ENCODE measurements around the gene ARHGAP33.
A peak's percentile ranks its signal among the peaks of the same experiment; 100 is the strongest.

The ARHGAP33 gene, protein sequence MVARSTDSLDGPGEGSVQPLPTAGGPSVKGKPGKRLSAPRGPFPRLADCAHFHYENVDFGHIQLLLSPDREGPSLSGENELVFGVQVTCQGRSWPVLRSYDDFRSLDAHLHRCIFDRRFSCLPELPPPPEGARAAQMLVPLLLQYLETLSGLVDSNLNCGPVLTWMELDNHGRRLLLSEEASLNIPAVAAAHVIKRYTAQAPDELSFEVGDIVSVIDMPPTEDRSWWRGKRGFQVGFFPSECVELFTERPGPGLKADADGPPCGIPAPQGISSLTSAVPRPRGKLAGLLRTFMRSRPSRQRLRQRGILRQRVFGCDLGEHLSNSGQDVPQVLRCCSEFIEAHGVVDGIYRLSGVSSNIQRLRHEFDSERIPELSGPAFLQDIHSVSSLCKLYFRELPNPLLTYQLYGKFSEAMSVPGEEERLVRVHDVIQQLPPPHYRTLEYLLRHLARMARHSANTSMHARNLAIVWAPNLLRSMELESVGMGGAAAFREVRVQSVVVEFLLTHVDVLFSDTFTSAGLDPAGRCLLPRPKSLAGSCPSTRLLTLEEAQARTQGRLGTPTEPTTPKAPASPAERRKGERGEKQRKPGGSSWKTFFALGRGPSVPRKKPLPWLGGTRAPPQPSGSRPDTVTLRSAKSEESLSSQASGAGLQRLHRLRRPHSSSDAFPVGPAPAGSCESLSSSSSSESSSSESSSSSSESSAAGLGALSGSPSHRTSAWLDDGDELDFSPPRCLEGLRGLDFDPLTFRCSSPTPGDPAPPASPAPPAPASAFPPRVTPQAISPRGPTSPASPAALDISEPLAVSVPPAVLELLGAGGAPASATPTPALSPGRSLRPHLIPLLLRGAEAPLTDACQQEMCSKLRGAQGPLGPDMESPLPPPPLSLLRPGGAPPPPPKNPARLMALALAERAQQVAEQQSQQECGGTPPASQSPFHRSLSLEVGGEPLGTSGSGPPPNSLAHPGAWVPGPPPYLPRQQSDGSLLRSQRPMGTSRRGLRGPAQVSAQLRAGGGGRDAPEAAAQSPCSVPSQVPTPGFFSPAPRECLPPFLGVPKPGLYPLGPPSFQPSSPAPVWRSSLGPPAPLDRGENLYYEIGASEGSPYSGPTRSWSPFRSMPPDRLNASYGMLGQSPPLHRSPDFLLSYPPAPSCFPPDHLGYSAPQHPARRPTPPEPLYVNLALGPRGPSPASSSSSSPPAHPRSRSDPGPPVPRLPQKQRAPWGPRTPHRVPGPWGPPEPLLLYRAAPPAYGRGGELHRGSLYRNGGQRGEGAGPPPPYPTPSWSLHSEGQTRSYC

DNA sequence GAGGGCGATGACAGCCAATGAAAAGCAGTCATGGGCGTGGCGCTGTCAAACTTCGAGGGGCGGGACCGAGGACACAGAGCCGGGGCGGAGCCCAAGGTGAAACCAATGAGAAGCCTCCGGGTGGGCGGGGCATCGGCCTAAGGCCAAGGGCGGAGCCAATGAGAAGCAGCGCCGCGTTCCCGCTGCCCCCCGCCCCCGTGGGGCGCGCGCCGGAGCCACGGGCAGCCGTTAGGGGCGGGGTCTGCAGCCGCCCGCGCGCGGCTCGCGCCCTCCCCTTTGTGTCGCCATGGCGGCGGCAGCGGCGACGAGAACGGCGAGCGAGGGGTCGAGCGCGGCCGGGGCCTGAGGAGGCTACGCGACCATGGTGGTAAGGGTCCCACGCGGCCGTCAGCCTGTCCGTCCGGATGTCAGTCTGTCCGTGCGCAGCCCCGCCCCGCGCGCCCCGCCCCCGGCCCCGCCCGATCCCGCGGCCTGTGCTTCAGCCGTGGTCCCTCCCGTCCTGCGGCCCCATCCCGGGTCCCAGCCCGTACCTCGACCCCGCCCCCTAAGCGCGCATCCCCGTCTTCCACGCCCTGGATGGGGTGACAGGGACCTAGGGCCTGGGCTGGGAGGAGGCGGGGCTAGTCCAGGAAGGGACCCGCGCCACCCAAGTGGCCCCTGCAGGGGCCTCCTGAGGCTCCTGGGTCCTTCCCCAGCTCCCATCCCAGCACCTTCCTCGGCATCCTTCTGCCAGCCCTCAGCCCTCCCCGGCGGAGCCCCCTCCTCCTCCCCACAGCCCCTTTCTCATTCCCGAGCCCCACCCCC, at the start of gene ARHGAP33:
ARHGAP33 (plus strand) TSS at position 267 of the 804 bp plus-strand sequence; CDS start at position 362, 95 bp downstream.
- peak; percentile 98 for DNase-seq

DNA sequence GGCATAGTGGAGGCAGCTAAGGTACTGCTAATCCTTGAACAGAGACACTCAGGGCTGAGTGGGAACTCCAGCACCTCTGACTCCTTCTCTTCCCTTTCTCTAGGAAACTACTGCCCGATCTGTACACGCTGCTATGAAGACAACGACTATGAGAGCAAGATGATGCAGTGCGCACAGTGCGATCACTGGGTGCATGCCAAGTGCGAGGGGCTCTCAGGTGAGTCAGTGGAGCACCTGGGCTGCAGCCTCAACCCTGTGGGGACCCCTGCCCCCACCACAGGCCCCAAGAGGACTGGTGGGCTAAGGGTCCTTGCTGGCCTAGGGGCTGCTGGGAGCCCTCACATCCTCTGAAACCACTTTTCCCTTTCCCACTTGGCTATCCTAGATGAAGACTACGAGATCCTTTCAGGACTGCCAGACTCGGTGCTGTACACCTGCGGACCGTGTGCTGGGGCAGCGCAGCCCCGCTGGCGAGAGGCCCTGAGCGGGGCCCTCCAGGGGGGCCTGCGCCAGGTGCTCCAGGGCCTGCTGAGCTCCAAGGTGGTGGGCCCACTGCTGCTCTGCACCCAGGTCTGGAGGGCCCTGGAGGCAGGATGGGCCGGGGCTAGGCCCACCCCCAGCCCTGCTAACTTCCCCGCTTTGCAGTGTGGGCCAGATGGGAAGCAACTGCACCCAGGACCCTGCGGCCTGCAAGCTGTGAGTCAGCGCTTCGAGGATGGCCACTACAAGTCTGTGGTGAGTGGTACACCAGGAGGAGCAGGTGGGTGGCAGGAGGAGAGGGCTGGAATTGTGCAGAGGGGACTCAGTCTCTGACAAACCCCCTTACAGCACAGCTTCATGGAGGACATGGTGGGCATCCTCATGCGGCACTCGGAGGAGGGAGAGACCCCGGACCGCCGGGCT, 48.1 kb upstream of the ARHGAP33 start:
- no peak for DNase-seq

DNA sequence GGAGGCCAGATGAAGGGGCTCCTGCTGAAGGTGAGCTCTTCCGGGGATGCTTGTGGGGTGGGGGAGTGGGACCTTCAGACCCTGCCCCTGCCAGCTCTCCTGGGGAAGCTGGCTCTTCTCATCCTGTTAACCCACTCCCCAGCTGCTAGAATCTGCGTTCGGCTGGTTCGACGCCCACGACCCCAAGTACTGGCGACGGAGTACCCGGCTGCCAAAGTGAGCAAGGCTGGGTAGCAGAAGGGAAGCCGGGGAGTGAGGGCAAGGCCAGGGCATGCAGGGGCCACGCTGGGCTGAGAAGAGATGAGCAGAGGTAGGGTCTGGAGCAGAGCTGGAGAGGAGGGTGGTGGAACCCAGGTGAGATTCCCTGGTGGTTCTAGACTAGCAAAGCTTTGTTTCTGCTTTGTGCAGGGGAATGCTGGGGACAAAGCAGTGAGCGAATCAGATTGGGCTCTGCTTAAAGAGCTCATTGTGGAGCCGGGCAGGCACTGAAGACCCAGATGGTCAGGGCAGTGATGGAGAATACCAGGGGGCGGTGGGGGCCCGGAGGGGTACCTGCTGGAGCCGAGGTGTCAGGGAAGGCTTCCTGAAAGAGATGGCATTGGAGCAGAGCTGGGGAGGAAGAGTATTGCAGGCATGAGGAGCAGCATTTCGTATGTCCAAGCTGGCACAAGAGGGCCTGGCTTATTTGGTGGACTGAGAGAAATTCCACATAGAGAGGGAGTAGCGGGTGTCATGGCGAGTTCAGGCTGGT, 47.2 kb upstream of the ARHGAP33 start:
- DNase-seq, result no peak

DNA sequence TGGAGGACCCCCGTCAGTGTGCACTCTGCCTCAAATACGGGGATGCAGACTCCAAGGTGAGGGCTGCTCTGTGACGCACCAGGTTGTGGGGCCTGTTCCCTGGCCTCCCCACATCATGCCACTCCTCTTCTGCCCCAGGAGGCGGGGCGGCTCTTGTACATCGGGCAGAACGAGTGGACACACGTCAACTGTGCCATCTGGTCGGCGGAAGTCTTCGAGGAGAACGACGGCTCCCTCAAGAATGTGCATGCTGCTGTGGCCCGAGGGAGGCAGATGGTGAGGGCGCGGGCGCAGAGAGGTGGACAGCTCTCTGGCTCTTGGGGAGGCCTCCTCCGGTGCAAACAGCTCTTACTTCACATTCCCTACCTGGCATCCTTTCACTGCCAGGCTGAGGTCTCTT, 46.3 kb upstream of the ARHGAP33 start:
- no peak for DNase-seq

DNA sequence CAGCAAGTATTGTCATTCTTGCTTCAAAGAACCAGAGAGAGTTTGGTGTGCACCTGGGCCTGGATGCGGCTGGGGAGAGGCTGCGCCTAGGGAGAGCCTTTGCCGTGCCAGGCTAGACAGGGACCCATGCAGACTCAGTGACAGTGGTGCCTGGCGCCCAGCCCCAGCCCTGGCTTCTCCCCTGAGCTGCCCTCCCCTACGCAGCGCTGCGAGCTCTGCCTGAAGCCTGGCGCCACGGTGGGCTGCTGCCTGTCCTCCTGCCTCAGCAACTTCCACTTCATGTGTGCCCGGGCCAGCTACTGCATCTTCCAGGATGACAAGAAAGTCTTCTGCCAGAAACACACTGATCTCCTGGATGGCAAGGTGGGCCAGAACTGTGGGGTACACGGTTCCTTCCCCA, 45.6 kb upstream of the ARHGAP33 start:
- no peak for DNase-seq

DNA sequence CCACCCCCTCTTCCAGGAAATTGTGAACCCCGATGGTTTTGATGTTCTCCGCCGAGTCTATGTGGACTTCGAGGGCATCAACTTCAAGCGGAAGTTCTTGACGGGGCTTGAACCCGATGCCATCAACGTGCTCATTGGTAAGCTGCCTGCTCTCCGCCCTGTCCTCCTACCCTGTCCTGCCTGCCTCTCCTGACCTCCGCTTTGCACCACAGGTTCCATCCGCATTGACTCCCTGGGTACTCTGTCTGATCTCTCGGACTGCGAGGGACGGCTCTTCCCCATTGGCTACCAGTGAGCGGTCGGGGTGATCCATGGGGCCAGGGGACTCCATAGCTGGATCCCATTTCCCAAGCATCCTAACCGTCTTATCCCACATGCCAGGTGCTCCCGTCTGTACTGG, 45.0 kb upstream of the ARHGAP33 start:
- no peak for DNase-seq

DNA sequence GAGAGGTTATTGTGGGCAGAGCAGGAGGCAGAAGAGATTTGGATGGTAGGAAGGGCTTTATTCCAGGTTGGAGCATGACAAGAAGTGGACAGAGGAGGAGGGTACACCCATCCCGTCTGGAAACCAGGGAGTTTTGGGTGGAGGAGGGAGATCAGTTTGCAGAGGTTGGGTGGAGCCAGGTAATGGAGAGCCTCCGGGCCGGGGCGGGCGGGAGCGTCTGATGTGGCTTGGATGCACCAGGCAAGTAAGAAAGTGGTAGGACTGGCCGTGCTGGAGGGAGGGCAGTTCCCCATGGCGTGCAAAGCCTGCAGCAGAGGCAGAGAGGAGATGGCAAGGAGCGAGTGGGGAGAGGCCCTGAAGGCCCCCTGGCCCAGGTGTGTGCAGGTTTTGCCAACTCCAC, 44.0 kb upstream of the ARHGAP33 start:
- DNase-seq, result no peak

DNA sequence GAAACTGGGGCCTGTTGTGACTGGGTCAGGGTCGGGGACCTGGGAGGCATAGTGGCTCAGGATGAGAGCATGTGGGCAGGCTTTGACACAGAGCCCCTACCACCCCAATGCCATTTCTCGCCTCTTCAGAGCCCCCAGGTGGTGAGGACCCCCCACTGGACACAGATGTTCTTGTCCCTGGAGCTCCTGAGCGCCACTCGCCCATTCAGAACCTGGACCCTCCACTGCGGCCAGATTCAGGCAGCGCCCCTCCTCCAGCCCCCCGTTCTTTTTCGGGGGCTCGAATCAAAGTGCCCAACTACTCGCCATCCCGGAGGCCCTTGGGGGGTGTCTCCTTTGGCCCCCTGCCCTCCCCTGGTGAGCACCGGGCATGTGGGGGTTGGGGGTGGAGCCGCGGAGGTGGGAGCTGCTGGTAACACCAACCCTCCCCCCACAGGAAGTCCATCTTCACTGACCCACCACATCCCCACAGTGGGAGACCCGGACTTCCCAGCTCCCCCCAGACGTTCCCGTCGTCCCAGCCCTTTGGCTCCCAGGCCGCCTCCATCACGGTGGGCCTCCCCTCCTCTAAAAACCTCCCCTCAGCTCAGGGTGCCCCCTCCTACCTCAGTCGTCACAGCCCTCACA, 43.5 kb upstream of the ARHGAP33 start:
- no peak for DNase-seq

DNA sequence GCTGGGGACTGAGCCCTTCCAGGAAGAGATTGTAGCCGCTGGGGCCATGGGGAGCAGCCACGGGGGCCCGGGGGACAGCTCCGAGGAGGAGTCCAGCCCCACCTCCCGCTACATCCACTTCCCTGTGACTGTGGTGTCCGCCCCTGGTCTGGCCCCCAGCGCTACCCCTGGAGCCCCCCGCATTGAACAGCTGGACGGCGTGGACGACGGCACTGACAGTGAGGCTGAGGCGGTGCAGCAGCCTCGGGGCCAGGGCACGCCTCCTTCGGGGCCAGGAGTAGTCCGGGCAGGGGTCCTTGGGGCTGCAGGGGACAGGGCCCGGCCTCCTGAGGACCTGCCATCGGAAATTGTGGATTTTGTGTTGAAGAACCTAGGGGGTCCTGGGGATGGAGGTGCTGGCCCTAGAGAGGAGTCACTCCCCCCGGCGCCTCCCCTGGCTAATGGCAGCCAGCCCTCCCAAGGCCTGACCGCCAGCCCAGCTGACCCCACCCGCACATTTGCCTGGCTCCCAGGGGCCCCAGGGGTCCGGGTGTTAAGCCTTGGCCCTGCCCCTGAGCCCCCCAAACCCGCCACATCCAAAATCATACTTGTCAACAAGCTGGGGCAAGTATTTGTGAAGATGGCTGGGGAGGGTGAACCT, 42.7 kb upstream of the ARHGAP33 start:
- DNase-seq, result no peak

DNA sequence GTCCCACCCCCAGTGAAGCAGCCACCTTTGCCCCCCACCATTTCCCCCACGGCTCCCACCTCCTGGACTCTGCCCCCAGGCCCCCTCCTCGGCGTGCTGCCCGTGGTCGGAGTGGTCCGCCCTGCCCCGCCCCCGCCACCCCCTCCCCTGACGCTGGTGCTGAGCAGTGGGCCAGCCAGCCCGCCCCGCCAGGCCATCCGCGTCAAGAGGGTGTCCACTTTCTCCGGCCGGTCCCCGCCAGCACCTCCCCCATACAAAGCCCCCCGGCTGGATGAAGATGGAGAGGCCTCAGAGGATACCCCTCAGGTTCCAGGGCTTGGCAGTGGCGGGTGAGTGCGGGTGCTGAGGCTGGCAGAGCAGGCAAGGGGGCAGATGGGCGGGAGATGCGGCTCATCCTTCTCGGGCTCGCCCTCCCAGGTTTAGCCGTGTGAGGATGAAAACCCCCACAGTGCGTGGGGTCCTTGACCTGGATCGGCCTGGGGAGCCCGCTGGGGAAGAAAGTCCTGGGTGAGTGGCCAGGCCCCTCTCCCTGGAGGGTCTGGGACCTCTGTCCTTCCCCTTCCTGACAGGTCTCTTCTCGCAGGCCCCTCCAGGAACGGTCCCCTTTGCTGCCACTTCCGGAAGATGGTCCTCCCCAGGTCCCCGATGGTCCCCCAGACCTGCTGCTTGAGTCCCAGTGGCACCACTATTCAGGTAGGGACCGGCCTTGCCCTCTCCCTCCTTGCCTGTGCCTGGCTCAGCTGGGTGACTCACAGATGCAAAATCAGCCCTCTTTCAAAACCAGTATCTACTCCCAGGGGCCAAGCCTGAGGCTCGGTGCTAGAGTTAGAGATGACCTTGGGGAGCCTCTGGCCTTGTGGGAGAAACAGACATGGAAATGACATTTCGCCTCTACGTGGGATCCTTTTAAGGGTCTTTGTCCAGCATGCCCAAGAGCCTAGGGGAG, 41.9 kb upstream of the ARHGAP33 start:
- DNase-seq, result no peak

DNA sequence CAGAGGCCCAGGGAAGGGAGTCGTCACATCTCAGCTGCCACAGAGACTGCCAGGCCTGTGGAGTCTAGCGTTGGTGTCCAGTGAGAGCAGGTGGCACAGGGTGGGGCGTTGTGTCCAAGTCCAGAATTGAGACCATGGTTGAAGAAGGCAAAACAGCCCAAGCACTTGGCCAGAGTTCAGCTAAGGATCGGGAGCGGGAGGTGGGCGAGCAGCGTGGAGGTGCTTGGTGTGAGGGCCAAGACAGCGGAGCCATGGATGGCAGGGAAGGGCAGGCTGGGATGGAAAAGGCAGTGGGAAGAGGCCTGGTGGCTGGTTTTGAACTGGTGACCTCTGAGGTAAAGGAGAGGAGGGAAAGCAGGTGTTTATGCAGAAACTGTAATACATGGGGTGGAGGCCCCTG, 41.1 kb upstream of the ARHGAP33 start:
- DNase-seq, result no peak

DNA sequence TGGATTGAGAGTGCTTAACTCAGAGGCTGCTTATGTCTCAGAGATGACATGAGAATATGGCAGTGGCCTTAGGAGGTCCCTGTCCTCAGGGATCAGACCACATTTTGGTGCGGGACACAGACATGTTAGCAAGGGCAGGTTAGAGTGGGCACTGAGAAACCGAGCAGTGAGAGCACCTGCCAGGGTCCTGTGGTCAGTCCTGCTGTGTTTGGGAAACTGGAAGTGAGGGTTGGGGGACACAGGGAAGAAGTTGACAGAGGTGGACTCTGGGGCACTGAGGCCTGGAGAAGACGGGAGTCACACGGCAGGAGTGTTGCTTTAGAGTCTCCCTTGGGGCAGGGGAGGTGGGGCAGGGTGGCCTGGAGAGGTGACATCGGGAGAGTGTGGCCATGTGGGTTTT, 40.5 kb upstream of the ARHGAP33 start:
- DNase-seq, result no peak

DNA sequence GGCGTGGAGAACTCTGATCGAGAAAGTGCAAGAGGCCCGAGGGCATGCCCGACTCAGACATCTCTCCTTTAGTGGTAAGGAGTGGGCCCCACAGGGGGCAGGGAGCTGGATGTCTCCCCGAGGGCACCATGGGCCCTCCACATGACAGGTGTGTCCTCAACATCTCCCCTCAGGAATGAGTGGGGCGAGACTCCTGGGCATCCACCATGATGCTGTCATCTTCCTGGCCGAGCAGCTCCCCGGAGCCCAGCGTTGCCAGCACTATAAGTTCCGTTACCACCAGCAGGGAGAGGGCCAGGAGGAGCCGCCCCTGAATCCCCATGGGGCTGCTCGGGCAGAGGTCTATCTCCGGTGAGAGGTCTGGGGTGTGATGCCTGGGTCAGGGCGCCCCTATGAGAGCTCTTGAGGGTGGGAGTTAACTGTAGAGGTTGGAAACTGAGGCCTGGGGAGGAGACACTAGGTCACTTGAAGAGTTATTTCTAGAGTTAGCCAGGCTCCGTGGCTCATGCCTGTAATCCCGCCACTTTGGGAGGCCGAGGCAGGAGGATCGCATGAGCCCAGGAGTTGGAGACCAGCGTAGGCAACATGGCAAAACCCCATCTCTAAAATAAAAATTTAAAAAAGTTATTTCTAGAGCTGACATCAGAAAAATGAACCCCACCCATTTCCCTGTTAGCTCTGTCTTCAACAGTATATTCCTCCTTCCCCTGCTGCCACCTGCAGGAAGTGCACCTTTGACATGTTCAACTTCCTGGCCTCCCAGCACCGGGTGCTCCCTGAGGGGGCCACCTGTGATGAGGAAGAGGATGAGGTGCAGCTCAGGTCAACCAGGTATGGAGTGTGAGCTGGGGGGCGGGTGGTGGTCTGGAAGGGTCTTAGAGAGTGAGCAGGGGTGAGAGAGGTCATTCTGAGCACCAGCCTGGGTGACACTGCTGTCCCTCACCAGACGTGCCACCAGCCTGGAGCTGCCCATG, 38.2 kb upstream of the ARHGAP33 start:
- no peak for DNase-seq

DNA sequence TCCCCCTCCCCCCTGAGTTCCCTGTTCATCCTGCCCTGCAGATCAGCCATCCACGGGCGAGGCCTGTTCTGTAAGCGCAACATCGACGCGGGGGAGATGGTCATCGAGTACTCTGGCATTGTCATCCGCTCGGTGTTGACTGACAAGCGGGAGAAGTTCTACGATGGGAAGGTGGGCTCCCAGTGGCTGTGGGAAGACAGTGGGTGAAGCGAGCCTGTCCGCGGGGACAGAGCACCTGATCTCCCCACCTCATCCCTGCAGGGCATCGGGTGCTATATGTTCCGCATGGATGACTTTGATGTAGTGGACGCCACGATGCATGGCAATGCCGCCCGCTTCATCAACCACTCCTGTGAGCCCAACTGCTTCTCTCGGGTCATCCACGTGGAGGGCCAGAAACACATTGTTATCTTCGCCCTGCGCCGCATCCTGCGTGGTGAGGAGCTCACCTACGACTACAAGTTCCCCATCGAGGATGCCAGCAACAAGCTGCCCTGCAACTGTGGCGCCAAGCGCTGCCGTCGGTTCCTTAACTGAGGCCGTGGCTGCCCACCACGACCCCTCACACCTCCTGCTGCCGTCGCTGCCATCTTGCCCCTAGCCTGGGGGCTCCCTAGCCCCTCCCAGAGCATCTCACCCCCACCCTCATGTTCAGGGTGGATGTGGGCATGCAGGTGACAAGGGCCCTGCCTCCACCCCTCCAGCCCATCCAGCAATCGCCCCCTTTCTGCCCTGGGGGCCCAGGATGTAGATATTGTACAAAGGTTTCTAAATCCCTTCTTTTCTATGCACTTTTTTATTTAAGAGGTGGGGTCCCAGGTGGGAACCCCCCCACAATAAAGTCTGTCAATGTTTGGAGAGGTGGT, 37.1 kb upstream of the ARHGAP33 start:
- DNase-seq, result no peak

DNA sequence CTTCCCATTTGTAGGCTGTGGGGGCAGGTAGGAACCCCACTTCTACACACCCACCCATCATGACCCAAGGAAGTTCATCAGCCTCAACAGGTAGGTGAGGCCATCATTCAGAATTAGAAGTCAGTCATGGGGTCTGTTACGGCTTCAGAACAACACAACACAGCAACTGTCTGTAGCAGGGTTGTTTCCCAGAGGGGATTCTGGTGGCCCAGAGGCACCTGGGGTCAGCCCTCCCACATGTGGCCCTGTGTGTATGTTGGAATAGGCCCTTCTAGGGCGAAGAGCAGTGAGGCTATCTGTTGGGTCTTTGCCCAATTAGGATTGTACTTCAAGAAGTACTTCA, 36.5 kb upstream of the ARHGAP33 start:
- no peak for DNase-seq

Measured in NCI-H510A (cell line).